Hepatic stellate cell (primary cell): Measurements from ENCODE around the gene PTH2.
"Not testable (repeated sequence)": the region's sequence is repeated elsewhere in the genome, so short reads cannot be mapped to it uniquely, and the experiment has no call there.

ENCODE experiments used
- DNase-seq: peaks from one replicate; pipeline ENCODE4 v3.0.0; 2011; ENCODE audit warnings: low spot score

The PTH2 gene

DNA sequence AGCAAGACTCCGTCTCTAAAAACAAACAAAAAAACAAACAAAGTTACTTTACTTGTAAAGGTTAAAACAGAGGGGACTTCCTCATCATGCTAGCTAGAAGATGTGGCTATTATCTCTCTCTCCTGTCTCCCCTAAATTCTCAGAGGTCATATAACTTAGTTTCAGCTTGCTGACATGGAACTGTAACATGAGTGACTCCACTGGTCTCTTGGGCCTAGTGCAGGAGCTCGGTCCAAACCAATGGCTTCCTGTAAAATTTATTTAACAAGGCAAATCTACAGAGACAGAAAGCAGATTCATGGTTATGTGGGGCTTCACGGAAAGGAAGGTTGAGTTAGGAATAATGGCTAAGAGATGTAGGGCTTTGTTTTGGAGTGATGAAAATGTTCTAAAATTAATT is 44.7 kb downstream of the PTH2 start:
- no peak for DNase-seq

DNA sequence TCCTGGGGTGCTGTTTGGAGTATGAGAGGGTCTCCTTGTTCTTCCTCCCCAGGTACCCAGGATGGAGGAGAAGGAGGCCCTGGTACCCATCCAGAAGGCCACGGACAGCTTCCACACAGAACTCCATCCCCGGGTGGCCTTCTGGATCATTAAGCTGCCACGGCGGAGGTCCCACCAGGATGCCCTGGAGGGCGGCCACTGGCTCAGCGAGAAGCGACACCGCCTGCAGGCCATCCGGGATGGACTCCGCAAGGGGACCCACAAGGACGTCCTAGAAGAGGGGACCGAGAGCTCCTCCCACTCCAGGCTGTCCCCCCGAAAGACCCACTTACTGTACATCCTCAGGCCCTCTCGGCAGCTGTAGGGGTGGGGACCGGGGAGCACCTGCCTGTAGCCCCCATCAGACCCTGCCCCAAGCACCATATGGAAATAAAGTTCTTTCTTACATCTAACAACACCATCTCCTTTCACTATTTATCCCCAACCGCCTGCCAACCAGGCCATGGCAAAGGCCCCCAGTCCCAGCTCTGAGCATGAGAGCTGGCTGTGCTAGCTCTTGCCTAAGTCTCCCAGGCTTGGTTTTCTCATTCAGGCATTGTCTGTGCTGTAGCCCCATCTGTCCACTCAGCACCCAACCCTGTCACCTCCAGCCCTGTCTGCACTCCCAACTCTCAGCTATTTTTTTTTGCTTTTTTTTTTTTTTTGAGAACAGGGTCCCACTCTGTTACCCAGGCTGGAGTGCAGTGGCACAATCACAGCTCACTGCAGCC is 48.4 kb downstream of the PTH2 start:
- DNase-seq, result no peak

DNA sequence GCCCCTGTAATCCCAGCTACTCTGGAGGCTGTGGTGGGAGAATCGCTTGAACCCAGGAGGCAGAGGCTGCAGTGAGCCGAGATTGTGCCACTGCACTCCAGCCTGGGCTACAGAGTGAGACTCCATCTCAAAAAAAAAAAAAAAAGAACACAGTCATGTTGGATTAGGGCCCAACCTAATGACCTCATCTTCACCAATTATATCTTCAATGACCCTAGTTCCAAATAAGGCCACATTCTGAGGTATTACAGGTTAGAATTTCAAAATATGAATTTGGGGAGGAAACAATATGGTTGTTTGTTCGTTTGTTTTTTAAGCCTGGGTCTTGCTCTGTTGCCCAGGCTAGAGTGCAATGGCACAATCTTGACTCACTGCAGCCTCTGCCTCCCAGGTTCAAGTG is 50.1 kb downstream of the PTH2 start:
- not testable (repeated sequence) for DNase-seq
